Measurements from ENCODE around the gene ZNF568. TPM values are rescaled to one million over a fixed set of nuclear protein-coding genes. Genes with fewer than 3 reads are reported as not detected.
A peak's percentile ranks its signal among the peaks of the same experiment; 100 is the strongest.

ZNF568 gene
- total RNA-seq, 1 donor from 2014 or later, result 4.5 TPM

- Mint-ChIP-seq H3K4me3 (ENCODE audit: low read depth) (no peak overlapping the region), H3K4me1 (ENCODE audit: low read depth) (no peaks in the 10 kb centered on the region), H3K36me3 (ENCODE audit: low read depth) (no peaks in the 10 kb centered on the region), H3K27ac (no peak overlapping the region), H3K27me3 (ENCODE audit: low read depth) (no peaks in the 10 kb centered on the region), H3K9me3 (peaks cover 54% of the 10 kb centered on the region)
- DNase-seq (ENCODE audit: low spot score), result no peak
- intact Hi-C loops (cut with micrococcal nuclease), result no loop called here
These were observed 47.1 kb downstream of the ZNF568 start for GRCh38 chr19:36963280-36963679.

GRCh38 chr19:36972571-36972970 is 56.4 kb downstream of the ZNF568 start:
- intact Hi-C loops (cut with micrococcal nuclease), result loop anchor here (2.0 to 5.0 kb wide), 3 partner anchors 122 to 495 kb away; partner anchors contain the start of genes ZNF345, ZNF383, ZNF569 and ZNF570
- no peak overlapping the region for H3K27ac Mint-ChIP-seq
- no peak for DNase-seq (ENCODE audit: low spot score)
- peaks cover 15% of the 10 kb centered on the region for H3K9me3 Mint-ChIP-seq
- peaks cover 9% of the 10 kb centered on the region for H3K4me1 Mint-ChIP-seq (ENCODE audit: low read depth)
- H3K27me3 Mint-ChIP-seq (ENCODE audit: low read depth), result no peaks in the 10 kb centered on the region
- H3K36me3 Mint-ChIP-seq (ENCODE audit: low read depth), result peaks cover 23% of the 10 kb centered on the region
- H3K4me3 Mint-ChIP-seq (ENCODE audit: low read depth), result peak overlapping the region; percentile 91

- intact Hi-C loops (cut with micrococcal nuclease), result loop anchor here (1.0 to 5.0 kb wide), 4 partner anchors 105 to 494 kb away; partner anchors contain the start of genes ZNF345, ZNF383, ZNF420 and ZNF569
- peaks cover 21% of the 10 kb centered on the region for H3K9me3 Mint-ChIP-seq
- peak overlapping the region; percentile 91 for H3K4me3 Mint-ChIP-seq (ENCODE audit: low read depth)
- H3K27ac Mint-ChIP-seq, result peak overlapping the region; percentile 80
- no peaks in the 10 kb centered on the region for H3K27me3 Mint-ChIP-seq (ENCODE audit: low read depth)
- peaks cover 9% of the 10 kb centered on the region for H3K4me1 Mint-ChIP-seq (ENCODE audit: low read depth)
- peak; percentile 58 for DNase-seq (ENCODE audit: low spot score)
- H3K36me3 Mint-ChIP-seq (ENCODE audit: low read depth), result peaks cover 30% of the 10 kb centered on the region
These were observed 57.1 kb downstream of the ZNF568 start for GRCh38 chr19:36973021-36973843.

GRCh38 chr19:36973844-36974195 is 57.7 kb downstream of the ZNF568 start:
- no peaks in the 10 kb centered on the region for H3K27me3 Mint-ChIP-seq (ENCODE audit: low read depth)
- intact Hi-C loops (cut with micrococcal nuclease), result loop anchor here (1.0 to 5.0 kb wide), 4 partner anchors 104 to 493 kb away; partner anchors contain the start of genes ZNF345, ZNF383, ZNF420 and ZNF569
- no peak for DNase-seq (ENCODE audit: low spot score)
- no peak overlapping the region for H3K27ac Mint-ChIP-seq
- H3K9me3 Mint-ChIP-seq, result peaks cover 27% of the 10 kb centered on the region
- H3K36me3 Mint-ChIP-seq (ENCODE audit: low read depth), result peaks cover 35% of the 10 kb centered on the region
- peak overlapping the region; percentile 91 for H3K4me3 Mint-ChIP-seq (ENCODE audit: low read depth)
- peaks cover 9% of the 10 kb centered on the region for H3K4me1 Mint-ChIP-seq (ENCODE audit: low read depth)

- DNase-seq (ENCODE audit: low spot score), result no peak
- peaks cover 68% of the 10 kb centered on the region for H3K9me3 Mint-ChIP-seq
- intact Hi-C loops (cut with micrococcal nuclease), result no loop called here
- no peak overlapping the region for H3K27ac Mint-ChIP-seq
- H3K4me1 Mint-ChIP-seq (ENCODE audit: low read depth), result no peaks in the 10 kb centered on the region
- H3K36me3 Mint-ChIP-seq (ENCODE audit: low read depth), result peaks cover 28% of the 10 kb centered on the region
- no peaks in the 10 kb centered on the region for H3K27me3 Mint-ChIP-seq (ENCODE audit: low read depth)
- no peak overlapping the region for H3K4me3 Mint-ChIP-seq (ENCODE audit: low read depth)
These were observed 70.0 kb downstream of the ZNF568 start for GRCh38 chr19:36986131-36986530.

- Mint-ChIP-seq H3K4me1 (ENCODE audit: low read depth) (no peaks in the 10 kb centered on the region), H3K36me3 (ENCODE audit: low read depth) (peaks cover 32% of the 10 kb centered on the region), H3K9me3 (peaks cover 71% of the 10 kb centered on the region), H3K4me3 (ENCODE audit: low read depth) (no peak overlapping the region), H3K27ac (no peak overlapping the region), H3K27me3 (ENCODE audit: low read depth) (no peaks in the 10 kb centered on the region)
- no peak for DNase-seq (ENCODE audit: low spot score)
- intact Hi-C loops (cut with micrococcal nuclease), result no loop called here
These were observed 70.5 kb downstream of the ZNF568 start for GRCh38 chr19:36986601-36987000.

- H3K9me3 Mint-ChIP-seq, result peaks cover 70% of the 10 kb centered on the region
- DNase-seq (ENCODE audit: low spot score), result no peak
- no peaks in the 10 kb centered on the region for H3K27me3 Mint-ChIP-seq (ENCODE audit: low read depth)
- intact Hi-C loops (cut with micrococcal nuclease), result no loop called here
- H3K36me3 Mint-ChIP-seq (ENCODE audit: low read depth), result peaks cover 31% of the 10 kb centered on the region
- H3K27ac Mint-ChIP-seq, result no peak overlapping the region
- H3K4me1 Mint-ChIP-seq (ENCODE audit: low read depth), result no peaks in the 10 kb centered on the region
- H3K4me3 Mint-ChIP-seq (ENCODE audit: low read depth), result no peak overlapping the region
These were observed 71.0 kb downstream of the ZNF568 start for GRCh38 chr19:36987091-36987490.

- Mint-ChIP-seq H3K27me3 (ENCODE audit: low read depth) (no peaks in the 10 kb centered on the region), H3K9me3 (peaks cover 68% of the 10 kb centered on the region), H3K4me3 (ENCODE audit: low read depth) (no peak overlapping the region), H3K4me1 (ENCODE audit: low read depth) (no peaks in the 10 kb centered on the region), H3K27ac (no peak overlapping the region), H3K36me3 (ENCODE audit: low read depth) (peaks cover 51% of the 10 kb centered on the region)
- intact Hi-C loops (cut with micrococcal nuclease), result no loop called here
- DNase-seq (ENCODE audit: low spot score), result no peak
These were observed 81.2 kb downstream of the ZNF568 start for GRCh38 chr19:36997152-36997842.

GRCh38 chr19:36997843-36998235 is 81.7 kb downstream of the ZNF568 start:
- H3K9me3 Mint-ChIP-seq, result peaks cover 66% of the 10 kb centered on the region
- no peaks in the 10 kb centered on the region for H3K4me1 Mint-ChIP-seq (ENCODE audit: low read depth)
- no peak overlapping the region for H3K27ac Mint-ChIP-seq
- intact Hi-C loops (cut with micrococcal nuclease), result no loop called here
- no peaks in the 10 kb centered on the region for H3K27me3 Mint-ChIP-seq (ENCODE audit: low read depth)
- no peak for DNase-seq (ENCODE audit: low spot score)
- peaks cover 46% of the 10 kb centered on the region for H3K36me3 Mint-ChIP-seq (ENCODE audit: low read depth)
- no peak overlapping the region for H3K4me3 Mint-ChIP-seq (ENCODE audit: low read depth)

- no peak for DNase-seq (ENCODE audit: low spot score)
- H3K4me3 Mint-ChIP-seq (ENCODE audit: low read depth), result no peak overlapping the region
- peaks cover 34% of the 10 kb centered on the region for H3K36me3 Mint-ChIP-seq (ENCODE audit: low read depth)
- no peaks in the 10 kb centered on the region for H3K4me1 Mint-ChIP-seq (ENCODE audit: low read depth)
- no peak overlapping the region for H3K27ac Mint-ChIP-seq
- H3K9me3 Mint-ChIP-seq, result peaks cover 59% of the 10 kb centered on the region
- no peaks in the 10 kb centered on the region for H3K27me3 Mint-ChIP-seq (ENCODE audit: low read depth)
- intact Hi-C loops (cut with micrococcal nuclease), result no loop called here
These were observed 83.2 kb downstream of the ZNF568 start for GRCh38 chr19:36999313-36999712.

- H3K36me3 Mint-ChIP-seq (ENCODE audit: low read depth), result peaks cover 6% of the 10 kb centered on the region
- H3K27me3 Mint-ChIP-seq (ENCODE audit: low read depth), result no peaks in the 10 kb centered on the region
- DNase-seq (ENCODE audit: low spot score), result peak; percentile 38
- intact Hi-C loops (cut with micrococcal nuclease), result no loop called here
- H3K9me3 Mint-ChIP-seq, result peaks cover 49% of the 10 kb centered on the region
- H3K4me1 Mint-ChIP-seq (ENCODE audit: low read depth), result peaks cover 2% of the 10 kb centered on the region
- H3K27ac Mint-ChIP-seq, result no peak overlapping the region
- H3K4me3 Mint-ChIP-seq (ENCODE audit: low read depth), result peak overlapping the region; percentile 74
These were observed 91.6 kb downstream of the ZNF568 start for GRCh38 chr19:37007587-37008220.

GRCh38 chr19:37009871-37010270 is 93.7 kb downstream of the ZNF568 start:
- intact Hi-C loops (cut with micrococcal nuclease), result no loop called here
- Mint-ChIP-seq H3K9me3 (peaks cover 54% of the 10 kb centered on the region), H3K27me3 (ENCODE audit: low read depth) (no peaks in the 10 kb centered on the region)

More at GRCh38 chr19:37009871-37010270, 93.7 kb downstream of the ZNF568 start:
- H3K4me3 Mint-ChIP-seq (ENCODE audit: low read depth), result no peak overlapping the region
- no peak for DNase-seq (ENCODE audit: low spot score)
- peaks cover 11% of the 10 kb centered on the region for H3K36me3 Mint-ChIP-seq (ENCODE audit: low read depth)
- H3K27ac Mint-ChIP-seq, result no peak overlapping the region
- peaks cover 2% of the 10 kb centered on the region for H3K4me1 Mint-ChIP-seq (ENCODE audit: low read depth)
